HK-2 (cell line): Measurements from ENCODE around the gene LRRN2.

ENCODE experiments used
- DNase-seq: peaks from one replicate; pipeline ENCODE4 v3.0.0-alpha.2; 2018; ENCODE audit not compliant: unreplicated experiment

Gene LRRN2

GRCh38 chr1:204712708-204713430 is 27.3 kb upstream of the LRRN2 start:
- no peak for DNase-seq

GRCh38 chr1:204711947-204712701 is 26.6 kb upstream of the LRRN2 start:
- DNase-seq, result no peak

GRCh38 chr1:204711103-204711946 is 25.8 kb upstream of the LRRN2 start:
- DNase-seq, result no peak

DNA sequence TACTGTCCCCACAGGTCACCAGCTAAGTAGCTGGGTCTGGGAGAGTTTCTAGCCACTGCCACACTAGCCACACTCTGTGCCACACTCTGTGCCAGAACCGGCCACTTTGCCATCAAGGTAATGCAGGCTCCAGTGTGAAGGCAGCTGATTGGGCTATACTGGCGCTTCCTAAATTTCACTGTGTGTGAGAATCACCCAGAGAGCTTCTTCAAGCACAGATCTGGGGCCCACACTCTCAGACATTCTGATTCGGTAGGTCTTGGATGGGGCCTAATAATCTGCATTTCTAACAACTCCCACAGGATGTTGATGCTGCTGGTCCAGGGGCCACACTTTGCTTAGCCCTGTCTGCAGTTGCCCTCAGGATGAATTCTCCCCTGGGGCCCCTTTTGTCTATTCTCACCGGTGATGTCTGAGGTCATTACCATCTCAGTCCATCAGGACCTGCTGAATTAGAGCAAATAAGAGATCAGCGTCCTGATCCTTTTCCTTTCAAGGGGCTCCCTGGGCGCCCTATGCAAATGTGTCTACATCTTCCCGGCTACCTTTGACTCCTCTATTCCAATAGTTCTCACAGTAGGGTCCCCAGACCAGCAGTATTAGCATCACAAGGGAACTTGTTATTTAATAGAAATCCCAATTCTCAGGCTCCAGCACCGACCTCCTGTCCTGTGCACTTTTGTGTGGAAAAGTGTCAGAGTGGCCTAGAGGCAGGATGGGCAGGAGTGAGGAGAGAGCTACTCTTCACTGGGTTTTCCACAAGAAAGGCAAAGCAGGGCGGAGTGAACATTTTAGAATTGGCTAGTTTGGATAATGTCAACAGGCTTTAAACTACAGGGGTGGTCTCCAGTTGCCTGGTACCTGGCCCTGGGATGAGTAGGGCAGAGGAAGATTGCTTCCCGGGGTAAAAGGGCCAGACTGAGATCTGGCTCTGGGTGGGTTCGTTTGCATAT is 24.7 kb upstream of the LRRN2 start:
- DNase-seq, result no peak

DNA sequence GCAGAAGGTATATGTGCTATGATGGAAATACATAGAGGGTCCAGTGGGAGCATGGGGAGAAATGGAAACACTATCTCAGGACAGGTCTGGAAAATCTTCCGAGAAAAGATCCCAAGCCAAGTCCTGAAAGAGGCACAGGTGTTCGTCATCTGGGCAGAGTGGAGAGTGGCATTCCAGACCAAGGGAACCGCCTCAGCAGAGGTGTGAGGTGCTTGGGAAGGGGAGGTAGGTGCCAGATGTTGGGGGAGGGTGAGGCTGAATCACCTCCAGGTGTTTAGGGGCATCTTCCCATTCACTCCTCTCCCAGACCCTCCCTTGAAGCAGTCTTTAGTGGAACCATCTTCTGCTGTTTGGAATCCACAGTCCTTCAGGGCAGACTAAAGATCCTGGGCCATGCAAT is 23.5 kb upstream of the LRRN2 start:
- DNase-seq, result no peak

DNA sequence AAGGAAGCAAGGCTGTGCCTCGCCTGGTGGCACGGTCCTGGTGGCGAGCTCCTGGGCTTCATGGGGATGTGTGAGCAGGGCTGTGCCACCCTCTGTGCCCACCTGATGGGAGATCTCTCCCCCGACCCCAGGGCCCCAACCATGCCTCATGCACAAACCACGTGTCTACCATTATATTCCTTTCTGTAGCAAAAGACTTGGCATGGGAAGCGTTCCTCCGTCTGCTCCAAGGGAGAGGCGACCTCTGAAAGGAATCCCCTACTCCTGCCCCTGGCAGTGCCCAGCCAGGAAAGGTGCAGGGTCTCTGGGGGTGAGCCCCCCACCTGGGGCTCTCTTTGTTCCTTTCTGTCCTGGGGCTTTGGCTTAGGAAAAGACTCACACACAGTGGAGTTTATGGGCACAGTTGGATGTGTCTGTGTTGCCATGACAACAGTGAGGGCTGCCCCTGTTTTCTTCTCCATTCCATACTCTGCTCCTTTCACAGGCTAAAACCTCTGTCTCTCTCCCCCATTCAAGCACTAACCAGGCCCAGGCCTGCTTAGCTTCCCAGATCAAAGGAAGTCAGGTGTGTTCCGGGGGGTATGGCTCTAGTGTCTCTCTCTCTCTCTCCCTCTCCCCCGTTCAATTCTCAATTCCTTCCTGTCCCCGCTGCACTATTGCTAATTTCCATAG is 21.4 kb upstream of the LRRN2 start:
- no peak for DNase-seq

- no peak for DNase-seq
Observed at GRCh38 chr1:204705888-204706837, 20.6 kb upstream of the LRRN2 start.

GRCh38 chr1:204705493-204705811 is 19.9 kb upstream of the LRRN2 start:
- DNase-seq, result no peak

- DNase-seq, result no peak
Observed at GRCh38 chr1:204704794-204705492, 19.4 kb upstream of the LRRN2 start.

DNA sequence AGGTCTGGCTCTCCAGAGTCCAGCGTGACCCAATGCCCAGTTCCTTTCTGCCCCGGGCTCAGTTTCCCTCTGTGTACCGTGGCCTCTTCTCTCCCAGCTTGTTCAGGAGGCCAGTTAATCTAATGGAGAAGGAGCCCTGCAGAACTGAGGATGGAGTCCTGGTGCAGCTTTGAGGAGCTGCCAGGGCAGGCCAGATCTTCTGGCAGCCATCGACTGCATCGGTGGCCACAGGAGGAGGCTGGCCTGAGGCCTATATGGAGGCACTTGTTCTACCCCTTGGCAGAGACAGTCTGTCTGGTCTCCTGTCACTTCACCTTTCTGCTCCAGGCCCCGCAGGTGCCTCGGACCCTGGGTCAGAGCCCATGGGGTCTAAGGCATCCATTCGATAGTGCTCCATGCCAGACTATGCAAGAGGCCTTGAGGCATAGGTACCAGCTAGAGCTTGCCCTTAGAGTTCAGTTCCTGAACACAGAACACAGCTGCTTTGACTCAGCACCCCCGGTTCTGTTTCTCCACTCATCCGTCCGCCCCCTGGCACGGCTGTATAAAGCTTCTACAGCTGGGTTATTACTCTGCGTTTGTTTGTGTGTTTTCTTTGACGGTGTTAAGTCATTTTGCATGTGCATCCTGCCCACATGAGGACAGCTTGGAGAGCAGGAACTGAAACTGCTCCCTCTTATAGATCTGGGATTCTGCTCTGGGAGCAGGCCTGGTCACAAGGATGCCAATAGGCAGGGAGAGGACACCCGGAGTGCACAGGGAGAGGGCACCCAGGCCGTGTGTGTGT is 18.5 kb upstream of the LRRN2 start:
- no peak for DNase-seq

DNA sequence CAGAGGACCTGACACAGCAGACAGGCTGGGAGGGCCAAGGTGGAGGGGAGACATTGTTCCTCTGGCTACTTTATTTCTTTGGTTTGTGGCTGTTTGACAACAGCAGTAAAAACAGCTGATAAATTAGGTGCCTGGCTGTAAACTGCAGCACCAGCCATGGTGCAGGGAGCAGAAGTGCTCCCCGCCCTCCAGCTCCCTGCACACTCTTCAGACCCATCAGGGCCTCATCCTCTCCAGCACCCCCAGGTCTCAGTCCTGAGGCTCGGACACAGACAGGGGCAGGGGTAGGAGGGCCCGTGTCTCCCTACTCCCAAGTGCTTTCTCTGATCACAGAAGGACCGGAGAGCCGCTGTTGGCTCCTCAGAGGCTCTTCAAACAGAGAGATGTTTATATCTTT is 17.7 kb upstream of the LRRN2 start:
- no peak for DNase-seq

DNA sequence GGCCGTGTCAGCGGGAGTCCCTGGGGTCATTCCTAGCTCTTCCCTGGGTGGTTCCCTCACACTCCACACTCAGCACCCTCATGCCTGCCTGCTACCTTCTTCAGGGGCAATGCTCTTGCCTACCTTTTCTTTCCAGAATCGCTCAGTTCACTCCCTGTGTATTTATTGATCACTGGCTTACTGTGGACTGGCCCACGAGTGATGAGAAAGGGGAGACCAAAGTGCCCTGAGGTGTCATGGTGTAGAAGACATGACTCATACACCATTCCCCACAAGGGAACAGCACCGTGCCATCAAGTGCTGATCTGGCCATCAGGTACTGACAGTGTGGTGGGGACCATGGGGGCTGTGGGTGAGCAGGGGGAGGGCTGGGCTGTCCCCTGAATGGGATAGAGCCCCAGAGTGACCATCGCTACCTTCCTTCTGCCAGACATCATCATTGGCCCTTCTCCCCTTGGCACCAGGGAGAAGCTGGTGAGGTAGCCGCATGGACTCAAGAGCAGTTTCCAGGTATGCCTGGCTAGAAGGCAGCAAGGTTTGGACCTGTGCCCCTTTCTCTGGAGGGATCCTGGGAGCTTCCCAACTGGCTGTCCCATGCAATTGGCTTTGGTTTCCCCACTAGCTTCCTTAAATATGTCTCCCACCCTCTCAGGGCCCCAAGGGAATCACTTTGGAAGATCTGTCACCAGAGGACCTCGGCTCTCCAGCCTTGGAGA is 17.2 kb upstream of the LRRN2 start:
- DNase-seq, result no peak

DNA sequence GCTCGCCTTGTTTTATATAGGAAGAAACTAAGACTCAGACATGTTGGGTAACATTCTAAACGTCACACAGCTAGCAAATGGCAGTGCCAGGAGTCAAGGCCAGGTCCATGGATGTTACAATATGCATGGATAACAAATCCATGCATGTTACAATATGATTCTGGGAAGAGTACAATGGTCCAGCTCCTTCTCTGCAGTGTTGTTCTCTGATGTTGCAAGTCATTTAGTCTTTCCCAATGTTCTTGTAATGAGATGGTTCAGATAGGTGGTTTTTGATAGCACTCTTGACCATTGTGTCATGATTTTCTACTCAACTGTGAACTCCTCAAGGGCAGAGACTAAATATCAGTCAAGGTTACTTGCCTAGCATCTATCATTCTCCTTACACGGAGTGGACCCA is 15.7 kb upstream of the LRRN2 start:
- DNase-seq, result no peak

DNA sequence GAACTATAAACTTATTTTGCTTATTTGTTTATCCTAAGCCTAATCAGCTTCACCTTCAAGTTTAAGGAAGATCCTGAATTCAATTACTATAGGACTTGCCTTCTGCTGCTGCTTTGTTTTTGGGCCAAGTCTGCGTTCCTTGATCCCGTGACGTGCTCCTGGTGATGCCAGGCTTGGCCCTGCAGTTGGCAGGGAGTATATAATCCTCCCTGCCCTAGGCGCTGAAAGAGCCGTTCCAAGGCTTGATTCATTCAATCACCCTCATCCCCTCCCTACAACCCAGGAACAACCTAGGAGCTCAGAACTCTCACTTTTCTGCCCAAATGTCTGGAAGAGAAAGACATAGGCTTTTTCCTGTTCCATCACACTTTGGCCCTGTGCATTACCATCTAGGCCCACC is 12.4 kb upstream of the LRRN2 start:
- no peak for DNase-seq

DNA sequence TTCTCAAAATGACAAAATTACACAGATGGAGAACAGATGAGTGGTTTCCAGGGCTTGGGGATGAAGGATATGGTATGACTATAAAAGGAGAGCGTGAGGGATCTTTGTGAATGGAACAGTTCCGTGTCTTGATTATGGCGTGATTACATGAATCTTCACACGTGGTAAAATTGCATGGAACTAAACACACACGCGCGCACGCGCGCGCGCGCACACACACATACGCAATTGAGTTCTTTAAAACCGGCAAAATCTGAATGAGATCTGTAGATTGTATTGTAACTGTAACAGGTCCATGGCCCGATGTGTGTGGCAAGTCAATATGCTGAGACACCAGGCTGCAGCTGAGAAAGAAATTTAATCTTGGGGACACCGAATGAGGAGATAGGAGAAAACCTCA is 11.1 kb upstream of the LRRN2 start:
- DNase-seq, result no peak

DNA sequence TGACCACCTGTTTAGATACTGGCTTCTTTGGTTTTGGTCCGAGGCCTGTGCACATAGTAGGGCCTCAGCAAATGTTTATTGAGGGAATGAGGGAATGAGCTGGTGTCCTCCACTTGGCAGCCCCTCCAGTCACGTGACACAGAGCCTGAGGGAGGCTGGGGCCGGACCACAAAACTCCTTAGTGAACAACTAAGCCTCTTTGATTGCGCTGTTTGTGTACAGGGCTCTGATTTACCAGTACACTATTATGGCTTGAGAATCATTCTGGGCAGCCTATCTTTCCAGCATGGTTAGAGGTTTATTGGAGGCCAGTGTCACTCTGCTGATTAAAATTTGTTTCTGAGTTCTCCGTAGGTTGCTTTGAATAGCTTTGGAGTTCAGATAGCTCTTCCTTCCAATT is 10.2 kb upstream of the LRRN2 start:
- no peak for DNase-seq

DNA sequence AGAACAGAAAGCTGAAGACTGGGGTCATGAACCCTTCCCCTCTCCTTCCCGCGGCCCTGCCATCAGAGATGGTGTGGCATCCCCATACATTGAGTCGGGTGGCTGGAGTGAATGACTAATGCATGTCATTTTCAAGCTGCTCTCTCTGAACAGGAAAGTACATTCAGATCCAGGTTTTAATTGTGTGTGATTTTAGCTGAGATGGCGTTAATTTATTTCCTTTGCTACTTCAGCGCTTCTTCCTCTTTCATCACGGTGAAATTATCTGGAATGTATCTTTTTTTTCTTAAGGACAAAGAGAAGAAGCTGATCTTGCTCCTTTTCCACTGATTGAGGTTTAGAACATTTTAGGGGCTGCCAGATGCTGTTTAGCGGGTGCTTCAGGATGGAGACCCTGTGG is 8.6 kb upstream of the LRRN2 start:
- no peak for DNase-seq

GRCh38 chr1:204692841-204693356 is 7.4 kb upstream of the LRRN2 start:
- no peak for DNase-seq
